Activated T-helper 2 cell treated with anti-CD3 and anti-CD28 coated beads, Interferon-gamma antibody, Interleukin-2, Interleukin-4, amounts not matched to agents 10 μg/mL and 5 μg/mL and 100 μg/mL, durations not matched to agents 14 hours and 24 hours and 36 hours (primary cell): Measurements from ENCODE around the gene IL12RB2. TPM values are rescaled to one million over a fixed set of nuclear protein-coding genes. Genes with fewer than 3 reads are reported as not detected.
A peak's percentile ranks its signal among the peaks of the same experiment; 100 is the strongest.

Source experiments
- DNase-seq: peaks from one replicate; pipeline ENCODE4 v3.0.0; 2021; ENCODE audit warnings: low spot score
- H3K27ac Mint-ChIP-seq: one replicate; pipeline ENCODE4 v1.8.0; 2021; ENCODE audit warnings: mixed read lengths
- H3K27me3 Mint-ChIP-seq: one replicate; pipeline ENCODE4 v1.8.0; 2021; ENCODE audit warnings: low read depth, mixed read lengths
- H3K36me3 Mint-ChIP-seq: one replicate; pipeline ENCODE4 v1.8.0; 2021; ENCODE audit warnings: low read depth, mixed read lengths
- H3K4me1 Mint-ChIP-seq: one replicate; pipeline ENCODE4 v1.8.0; 2021; ENCODE audit warnings: low read depth, mixed read lengths
- H3K4me3 Mint-ChIP-seq: one replicate; pipeline ENCODE4 v1.8.0; 2021; ENCODE audit warnings: low read depth, mild to moderate bottlenecking, moderate library complexity, mixed read lengths
- H3K9me3 Mint-ChIP-seq: one replicate; pipeline ENCODE4 v1.8.0; 2021; ENCODE audit warnings: mixed read lengths
- intact Hi-C: fragments of 100-400 bp; cut with micrococcal nuclease; formaldehyde crosslinking; loops from one replicate; pipeline ENCODE4 v1.15.1; 2023
- total RNA-seq: library from RNA; stranded (reverse); gene quantifications from 2 replicates; pipeline ENCODE4 v1.2.3, GENCODE V29; 2022

Gene IL12RB2
- total RNA-seq, 1 donor from 2014 or later: 108 TPM

DNA sequence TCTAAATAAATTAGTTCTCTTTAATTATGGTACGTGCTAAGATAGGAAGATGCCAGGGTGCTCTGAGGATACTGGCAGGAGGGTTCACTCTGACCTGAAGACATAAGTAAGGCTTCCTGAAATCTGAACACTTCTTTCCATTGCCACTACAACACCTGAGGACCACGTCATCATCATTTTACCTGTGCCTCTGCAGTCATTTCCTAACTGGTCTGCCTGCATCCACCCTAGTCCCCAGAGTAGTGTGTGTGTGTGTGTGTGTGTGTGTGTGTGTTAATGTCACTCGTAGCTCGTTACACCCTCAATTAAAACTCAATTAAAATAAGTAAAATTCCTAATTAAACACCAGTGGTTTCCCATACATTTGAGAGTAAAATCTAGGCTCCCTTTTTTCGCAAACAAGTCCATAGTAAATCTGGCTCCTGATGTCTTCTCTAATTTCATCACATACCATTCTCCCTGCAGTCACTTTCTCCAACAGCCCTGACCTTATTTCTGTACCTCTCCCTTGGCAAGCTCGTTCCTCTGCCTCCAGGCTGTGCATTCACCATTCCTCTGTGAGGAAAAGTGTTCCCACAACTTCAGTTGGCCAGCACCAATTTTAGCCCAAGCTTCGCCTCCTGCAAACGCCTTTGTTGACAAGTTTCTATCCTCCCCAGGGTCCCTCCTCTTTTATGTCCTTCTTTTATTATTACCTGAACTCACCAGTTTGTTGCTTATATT lies 8.7 kb downstream of the IL12RB2 start:
- H3K27me3 Mint-ChIP-seq: no peaks in the 10 kb centered on the region
- no peak for DNase-seq
- peaks cover 51% of the 10 kb centered on the region for H3K4me1 Mint-ChIP-seq
- H3K36me3 Mint-ChIP-seq: peaks cover 55% of the 10 kb centered on the region
- H3K27ac Mint-ChIP-seq: no peak overlapping the region
- H3K4me3 Mint-ChIP-seq: no peak overlapping the region
- no peaks in the 10 kb centered on the region for H3K9me3 Mint-ChIP-seq
- intact Hi-C loops: no loop called here

DNA sequence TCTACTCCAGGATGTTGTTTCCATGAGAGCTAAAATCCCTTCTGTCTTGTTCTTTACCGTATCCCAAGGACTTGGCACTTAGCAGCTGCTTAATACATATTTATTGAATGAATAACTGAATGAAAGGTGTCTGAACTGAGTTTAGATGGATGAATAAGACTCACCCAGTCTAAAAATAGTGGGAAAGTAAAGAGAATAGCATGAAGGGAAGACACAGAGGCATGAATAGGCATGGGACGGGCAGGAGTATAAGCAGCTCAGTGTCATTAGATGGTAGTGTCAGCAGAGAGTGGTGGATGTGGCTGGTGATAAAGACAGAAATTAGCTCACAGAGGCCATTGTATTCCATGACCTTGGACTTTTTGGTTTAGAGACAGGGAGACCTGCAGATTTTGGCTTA lies 9.2 kb downstream of the IL12RB2 start:
- Mint-ChIP-seq H3K4me1 (peaks cover 50% of the 10 kb centered on the region), H3K9me3 (no peaks in the 10 kb centered on the region), H3K27ac (no peak overlapping the region), H3K4me3 (no peak overlapping the region), H3K36me3 (peaks cover 55% of the 10 kb centered on the region), H3K27me3 (no peaks in the 10 kb centered on the region)
- intact Hi-C loops: no loop called here
- no peak for DNase-seq

DNA sequence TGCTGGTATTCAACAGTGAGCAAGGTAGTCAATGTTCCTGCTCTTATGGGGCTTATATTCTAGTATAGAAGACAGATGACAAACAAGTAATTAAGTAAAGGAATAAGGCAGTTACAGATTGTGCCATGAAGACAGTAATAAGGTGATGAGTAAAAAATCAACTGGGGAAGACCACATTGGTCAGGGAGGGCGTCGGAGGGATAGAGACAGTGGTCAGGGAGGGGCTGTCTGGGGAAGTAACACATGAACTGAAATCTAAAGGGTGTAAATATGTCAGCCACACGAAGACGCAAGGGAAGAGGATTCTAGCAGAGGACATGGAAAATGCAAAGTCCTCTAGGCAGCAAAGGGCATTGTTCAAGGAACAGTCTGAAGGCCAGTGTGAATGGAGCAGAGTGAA lies 10.1 kb downstream of the IL12RB2 start:
- Mint-ChIP-seq H3K36me3 (peaks cover 55% of the 10 kb centered on the region), H3K4me3 (no peak overlapping the region), H3K4me1 (peaks cover 50% of the 10 kb centered on the region), H3K27me3 (no peaks in the 10 kb centered on the region), H3K9me3 (no peaks in the 10 kb centered on the region), H3K27ac (no peak overlapping the region)
- DNase-seq: no peak
- intact Hi-C loops: no loop called here

DNA sequence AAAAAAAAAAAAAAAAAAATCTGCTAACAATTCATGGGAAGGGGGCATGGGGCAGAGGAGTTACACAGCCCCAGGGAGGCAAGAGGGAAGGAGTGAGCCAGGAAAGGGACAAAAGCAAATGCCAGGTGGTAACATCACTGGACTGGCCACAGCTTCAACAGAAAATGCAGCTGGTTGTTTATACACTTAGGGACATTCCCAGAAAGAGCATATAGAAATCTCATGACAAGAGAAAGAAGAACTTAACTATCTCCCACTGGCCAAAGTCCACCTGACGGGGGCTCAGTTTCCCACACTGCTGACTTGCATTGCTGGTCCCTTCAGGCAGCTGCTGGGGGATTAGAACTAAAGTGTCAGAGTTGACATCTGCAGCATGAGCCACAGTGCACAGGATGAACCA lies 14.8 kb downstream of the IL12RB2 start:
- Mint-ChIP-seq H3K36me3 (peaks cover 72% of the 10 kb centered on the region), H3K27me3 (no peaks in the 10 kb centered on the region), H3K4me1 (peaks cover 28% of the 10 kb centered on the region), H3K4me3 (no peak overlapping the region), H3K9me3 (no peaks in the 10 kb centered on the region), H3K27ac (no peak overlapping the region)
- intact Hi-C loops: no loop called here
- DNase-seq: no peak

DNA sequence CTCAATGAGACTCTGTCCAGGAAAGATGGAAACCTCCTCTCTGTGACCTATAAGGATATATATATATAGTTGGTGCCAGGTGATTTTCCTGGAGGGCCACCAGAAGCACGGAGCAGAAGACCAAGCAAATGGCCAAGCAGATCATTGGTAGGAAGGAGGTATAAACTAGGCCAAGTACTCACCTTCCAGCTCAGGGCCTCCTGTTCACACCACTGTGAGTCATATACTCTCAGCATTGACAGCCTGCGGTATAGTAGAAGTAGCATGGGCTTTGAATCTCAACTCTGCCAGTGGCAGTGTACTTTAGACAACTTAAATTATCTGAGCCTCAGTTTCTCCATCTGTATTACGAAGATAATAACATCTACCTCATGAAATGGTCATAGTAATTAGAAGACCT lies 15.4 kb downstream of the IL12RB2 start:
- Mint-ChIP-seq H3K9me3 (no peaks in the 10 kb centered on the region), H3K4me1 (peaks cover 29% of the 10 kb centered on the region), H3K36me3 (peaks cover 78% of the 10 kb centered on the region), H3K27ac (no peak overlapping the region), H3K27me3 (no peaks in the 10 kb centered on the region), H3K4me3 (no peak overlapping the region)
- no peak for DNase-seq
- intact Hi-C loops: no loop called here

DNA sequence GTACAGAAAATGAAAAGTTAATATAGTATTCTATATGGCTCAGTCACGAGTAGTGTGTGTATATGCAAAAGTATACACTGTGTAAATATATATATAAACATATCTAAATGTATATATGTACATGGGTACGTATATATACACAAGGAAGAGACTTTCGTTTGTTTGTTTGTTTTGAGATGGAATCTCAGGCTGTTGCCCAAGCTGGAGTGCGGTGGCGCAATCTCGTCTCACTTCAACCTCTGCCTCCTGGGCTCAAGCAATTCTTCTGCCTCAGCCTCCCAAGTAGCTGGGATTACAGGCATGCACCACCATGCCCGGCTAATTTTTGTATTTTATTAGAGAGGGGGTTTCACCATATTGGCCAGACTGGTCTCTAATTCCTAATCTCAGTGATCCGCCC lies 16.4 kb downstream of the IL12RB2 start:
- Mint-ChIP-seq H3K27me3 (no peaks in the 10 kb centered on the region), H3K36me3 (peaks cover 88% of the 10 kb centered on the region), H3K4me1 (peaks cover 31% of the 10 kb centered on the region), H3K27ac (no peak overlapping the region), H3K4me3 (no peak overlapping the region), H3K9me3 (no peaks in the 10 kb centered on the region)
- intact Hi-C loops: no loop called here
- no peak for DNase-seq

DNA sequence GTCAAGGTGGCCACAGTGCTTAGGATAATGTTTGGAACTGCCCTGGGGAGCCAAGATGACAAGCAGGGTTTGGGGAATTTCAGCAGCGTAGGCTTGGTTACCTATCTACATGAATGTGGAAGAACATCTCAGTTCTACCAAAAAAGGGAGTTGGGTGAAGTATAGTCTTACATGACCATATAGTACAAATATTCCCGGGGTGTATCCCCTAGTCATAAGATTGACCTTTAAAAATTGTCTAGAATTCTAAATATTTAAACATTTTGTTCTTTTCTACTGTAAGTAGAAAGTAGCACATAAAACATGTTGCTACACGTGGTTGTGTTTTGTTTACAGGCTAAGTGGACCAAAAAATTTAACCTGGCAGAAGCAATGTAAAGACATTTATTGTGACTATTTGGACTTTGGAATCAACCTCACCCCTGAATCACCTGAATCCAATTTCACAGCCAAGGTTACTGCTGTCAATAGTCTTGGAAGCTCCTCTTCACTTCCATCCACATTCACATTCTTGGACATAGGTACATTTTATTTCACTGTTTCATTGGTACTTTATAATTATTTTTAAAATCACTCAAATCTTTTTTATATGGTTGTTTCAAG lies 20.3 kb downstream of the IL12RB2 start:
- peaks cover 86% of the 10 kb centered on the region for H3K36me3 Mint-ChIP-seq
- H3K4me1 Mint-ChIP-seq: peaks cover 28% of the 10 kb centered on the region
- no peak overlapping the region for H3K4me3 Mint-ChIP-seq
- no peak for DNase-seq
- H3K27ac Mint-ChIP-seq: no peak overlapping the region
- H3K9me3 Mint-ChIP-seq: no peaks in the 10 kb centered on the region
- H3K27me3 Mint-ChIP-seq: no peaks in the 10 kb centered on the region
- intact Hi-C loops: no loop called here

DNA sequence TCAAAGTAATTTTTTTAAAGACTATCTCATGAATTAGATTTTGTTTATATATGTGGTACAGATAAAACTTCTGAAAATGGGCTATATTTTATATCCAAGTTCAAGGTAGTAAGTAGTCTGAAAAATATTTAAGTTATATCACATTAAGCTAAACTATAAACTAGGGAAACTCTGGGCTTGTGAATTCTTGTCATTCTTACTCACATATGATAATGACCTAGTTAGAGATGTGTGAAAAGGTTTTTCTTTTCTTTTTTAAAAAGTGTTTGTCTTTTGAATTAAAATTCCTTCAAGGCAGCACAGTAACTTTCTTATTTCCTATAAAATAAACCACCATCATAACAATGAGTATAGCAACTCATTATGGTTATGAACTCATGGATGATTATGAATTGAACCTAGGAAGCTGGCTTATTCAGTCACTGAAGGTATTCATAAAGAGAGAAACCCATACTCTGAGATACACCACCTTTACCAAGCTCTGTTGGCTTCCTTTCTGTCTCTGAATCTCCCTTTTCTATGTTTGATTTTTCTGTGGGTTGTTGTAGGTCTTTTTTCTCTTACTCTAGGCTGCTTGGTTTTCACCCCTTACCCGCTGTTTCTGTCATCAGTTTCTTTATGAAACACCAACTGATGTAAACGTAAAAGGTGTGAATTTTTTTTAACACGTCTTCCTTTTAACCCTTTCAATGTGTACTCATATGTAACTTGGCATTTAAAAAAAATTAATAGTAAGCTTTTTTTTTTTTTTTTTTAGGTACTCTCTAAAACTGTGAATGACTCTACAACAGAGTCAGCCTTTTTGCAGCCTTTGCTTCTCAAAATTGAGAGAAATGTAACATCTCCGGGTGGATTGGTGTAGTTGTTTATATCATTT lies 25.2 kb downstream of the IL12RB2 start:
- intact Hi-C loops: loop anchor here (1.0 to 10.0 kb wide), 12 partner anchors 9 to 1058 kb away; partner anchors contain the start of gene SLC35D1
- no peaks in the 10 kb centered on the region for H3K27me3 Mint-ChIP-seq
- H3K36me3 Mint-ChIP-seq: peaks cover 88% of the 10 kb centered on the region
- H3K27ac Mint-ChIP-seq: peak overlapping the region; percentile 91
- H3K9me3 Mint-ChIP-seq: no peaks in the 10 kb centered on the region
- peaks cover 68% of the 10 kb centered on the region for H3K4me1 Mint-ChIP-seq
- DNase-seq: no peak
- H3K4me3 Mint-ChIP-seq: peak overlapping the region; percentile 45

DNA sequence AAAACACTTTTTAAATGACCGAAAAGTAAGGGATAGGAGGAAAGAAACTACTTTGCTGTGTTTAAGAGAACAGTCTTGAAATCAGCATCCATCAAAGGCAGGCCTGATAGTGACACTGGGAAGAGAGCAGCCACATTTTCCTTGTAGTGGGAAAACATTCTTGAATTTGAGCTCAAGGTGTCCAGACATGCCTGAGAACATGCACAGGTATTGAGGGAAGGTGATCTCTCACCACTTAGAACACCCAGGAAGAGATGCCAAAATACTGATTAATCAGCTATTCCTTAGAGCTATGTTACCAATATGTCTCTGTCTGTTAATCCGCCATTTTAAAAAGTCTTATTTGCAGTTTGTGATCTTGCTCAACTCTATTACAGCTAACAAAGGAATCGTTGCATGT lies 25.9 kb downstream of the IL12RB2 start:
- Mint-ChIP-seq H3K4me1 (peaks cover 71% of the 10 kb centered on the region), H3K36me3 (peaks cover 84% of the 10 kb centered on the region), H3K4me3 (peak overlapping the region; percentile 45), H3K27ac (peak overlapping the region; percentile 91), H3K9me3 (no peaks in the 10 kb centered on the region), H3K27me3 (no peaks in the 10 kb centered on the region)
- DNase-seq: no peak
- intact Hi-C loops: loop anchor here (1.0 to 10.0 kb wide), 11 partner anchors 9 to 1059 kb away; partner anchors contain the start of gene SLC35D1

DNA sequence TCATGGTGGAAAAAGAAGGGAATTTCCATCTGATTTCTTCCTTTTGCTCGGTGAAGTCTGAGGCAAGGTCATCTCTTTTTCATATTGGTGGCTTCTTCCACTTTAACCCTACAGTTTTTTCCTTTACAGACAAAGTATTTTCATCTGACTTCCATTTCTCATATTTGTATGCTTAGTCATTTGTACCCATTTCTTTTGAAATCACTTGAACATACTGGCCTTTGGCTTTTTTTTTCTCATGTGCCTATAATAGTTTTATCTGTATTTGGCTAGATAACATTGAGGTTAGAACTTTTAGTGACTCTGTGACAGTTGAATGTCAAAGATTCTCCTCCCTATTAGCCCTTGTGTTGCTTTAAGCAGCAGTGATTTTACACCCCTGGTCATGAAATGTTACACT lies 27.7 kb downstream of the IL12RB2 start:
- no peaks in the 10 kb centered on the region for H3K27me3 Mint-ChIP-seq

DNA sequence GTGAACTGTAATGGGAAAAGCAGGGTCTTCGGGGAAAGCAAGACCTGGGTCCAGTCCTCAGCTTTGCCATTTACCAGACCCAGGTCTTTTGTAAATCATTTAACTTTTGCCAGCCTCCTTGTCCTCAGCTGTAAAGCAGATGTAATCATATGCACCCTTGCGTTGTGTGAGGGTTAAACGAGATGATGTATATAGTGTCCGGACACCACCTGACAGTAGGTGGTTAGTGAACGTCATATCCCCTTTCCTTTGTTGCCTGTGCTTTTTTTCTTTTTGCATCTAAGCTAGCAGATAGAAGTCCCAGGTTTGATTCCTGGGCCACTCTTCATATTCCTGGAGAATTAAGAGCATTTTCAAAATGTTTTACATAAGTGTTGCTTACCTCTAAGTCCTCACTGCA lies 28.5 kb downstream of the IL12RB2 start:
- DNase-seq: no peak
- peaks cover 85% of the 10 kb centered on the region for H3K4me1 Mint-ChIP-seq
- peak overlapping the region; percentile 54 for H3K4me3 Mint-ChIP-seq
- H3K36me3 Mint-ChIP-seq: peaks cover 81% of the 10 kb centered on the region
- intact Hi-C loops: loop anchor here (5.0 to 10.0 kb wide), 6 partner anchors 124 to 1061 kb away; partner anchors contain the start of gene SLC35D1
- peak overlapping the region; percentile 91 for H3K27ac Mint-ChIP-seq
- H3K9me3 Mint-ChIP-seq: no peaks in the 10 kb centered on the region
- no peaks in the 10 kb centered on the region for H3K27me3 Mint-ChIP-seq

More for the DNA sequence above, 27.7 kb downstream of the IL12RB2 start:
- no peak for DNase-seq
- Mint-ChIP-seq H3K9me3 (no peaks in the 10 kb centered on the region), H3K27ac (peak overlapping the region; percentile 91), H3K36me3 (peaks cover 81% of the 10 kb centered on the region), H3K4me3 (peak overlapping the region; percentile 28), H3K4me1 (peaks cover 84% of the 10 kb centered on the region)
- intact Hi-C loops: loop anchor here (1.0 to 10.0 kb wide), 7 partner anchors 123 to 1061 kb away; partner anchors contain the start of gene SLC35D1

DNA sequence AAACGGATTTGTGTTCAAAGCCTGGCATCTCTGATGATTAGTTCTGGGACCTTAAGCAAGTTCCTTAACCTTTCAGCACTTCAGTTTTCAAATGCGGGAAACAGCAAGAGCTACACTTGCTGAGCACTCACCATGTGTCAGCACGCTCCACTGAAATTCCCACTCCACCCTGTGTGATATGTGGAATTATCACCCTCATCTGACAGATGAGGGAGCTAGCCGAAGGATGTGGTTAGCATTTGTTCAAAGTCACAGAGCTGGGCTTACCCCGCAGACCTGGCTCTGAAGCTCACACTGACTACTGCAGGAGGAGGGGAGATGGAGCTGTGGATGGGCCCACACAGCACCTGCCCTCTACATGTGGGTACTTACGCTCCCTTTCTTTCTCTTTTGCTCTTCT lies 29.1 kb downstream of the IL12RB2 start:
- peak overlapping the region; percentile 91 for H3K27ac Mint-ChIP-seq
- peak overlapping the region; percentile 55 for H3K4me3 Mint-ChIP-seq
- intact Hi-C loops: loop anchor here (5.0 to 10.0 kb wide), 6 partner anchors 124 to 1062 kb away; partner anchors contain the start of gene SLC35D1
- H3K27me3 Mint-ChIP-seq: no peaks in the 10 kb centered on the region
- H3K4me1 Mint-ChIP-seq: peaks cover 87% of the 10 kb centered on the region
- DNase-seq: no peak
- peaks cover 81% of the 10 kb centered on the region for H3K36me3 Mint-ChIP-seq
- no peaks in the 10 kb centered on the region for H3K9me3 Mint-ChIP-seq
